DND-41 (cell line): ENCODE data around the gene ZNF620.
"Not testable (repeated sequence)": the region's sequence is repeated elsewhere in the genome, so short reads cannot be mapped to it uniquely, and the experiment has no call there.

Experiments used
- ATAC-seq: fragments of 200-7000 bp; cut with Tn5 transposase; 3 replicates; pipeline ENCODE4 v1.9.1; 2021; ENCODE audit warnings: low read depth; ENCODE audit not compliant: insufficient read depth
- DNase-seq: peaks from one replicate; pipeline ENCODE4 v3.0.0-alpha.2; 2020
- H2AFZ ChIP-seq: 2 replicates; pipeline ENCODE4 v1.6.0; 2012; ENCODE audit warnings: low read depth, low read length
- H3K27ac ChIP-seq: 2 replicates; pipeline ENCODE4 v1.5.1; 2012; ENCODE audit warnings: low read length, inconsistent platforms
- H3K27me3 ChIP-seq: fragments of 200-600 bp; sonication (generic); 2 replicates; pipeline ENCODE4 v1.6.0; 2012; ENCODE audit warnings: low read length, mild to moderate bottlenecking, inconsistent platforms; ENCODE audit not compliant: insufficient read depth, poor library complexity
- H3K36me3 ChIP-seq: 2 replicates; pipeline ENCODE4 v1.5.1; 2012; ENCODE audit warnings: low read length, inconsistent platforms; ENCODE audit not compliant: insufficient read depth
- H3K4me1 ChIP-seq: 2 replicates; pipeline ENCODE4 v1.5.1; 2012; ENCODE audit warnings: mild to moderate bottlenecking, low read length; ENCODE audit not compliant: insufficient read depth
- H3K4me2 ChIP-seq: 2 replicates; pipeline ENCODE4 v1.6.0; 2012; ENCODE audit warnings: mild to moderate bottlenecking, moderate library complexity, low read length, inconsistent platforms; ENCODE audit not compliant: insufficient read depth
- H3K4me3 ChIP-seq, 2 experiments: fragments of 200-600 bp in 1 of 2; shearing (Covaris generic) in 1 of 2; 2 replicates each; pipeline ENCODE4 v1.5.1; 2012 to 2016; ENCODE audit warnings: inconsistent platforms in 2 of 2, low read length in 2 of 2, mild to moderate bottlenecking in 2 of 2, low read depth in 1 of 2, moderate library complexity in 1 of 2
- H3K79me2 ChIP-seq: 2 replicates; pipeline ENCODE4 v1.6.0; 2012; ENCODE audit warnings: low read length, inconsistent platforms; ENCODE audit not compliant: insufficient read depth
- H3K9ac ChIP-seq: 2 replicates; pipeline ENCODE4 v1.6.0; 2012; ENCODE audit warnings: low read depth, mild to moderate bottlenecking, inconsistent platforms, low read length, moderate library complexity
- H3K9me3 ChIP-seq: 2 replicates; pipeline ENCODE4 v1.5.1; 2012; ENCODE audit warnings: low read length, moderate library complexity, mild to moderate bottlenecking, inconsistent platforms; ENCODE audit not compliant: insufficient read depth, severe bottlenecking
- H4K20me1 ChIP-seq: 2 replicates; pipeline ENCODE4 v1.6.0; 2012; ENCODE audit warnings: low read length; ENCODE audit not compliant: insufficient read depth
- EZH2 ChIP-seq: IDR thresholded peaks from 3 replicates; pipeline ENCODE4 v1.6.1; 2012; ENCODE audit warnings: borderline replicate concordance, low read depth, mild to moderate bottlenecking, moderate library complexity, low read length, inconsistent platforms; ENCODE audit not compliant: severe bottlenecking
- TF ChIP-seq, protein P1 (sequence below): IDR thresholded peaks from 2 replicates; pipeline ENCODE4 v1.5.1; 2012; ENCODE audit warnings: borderline replicate concordance, low read length, moderate library complexity, mild to moderate bottlenecking; ENCODE audit not compliant: poor library complexity, severe bottlenecking; ENCODE audit errors: extremely low read depth

Gene ZNF620

GRCh38 chr3:40458473-40458872, 47.4 kb upstream of the ZNF620 start:
- peaks cover 61% of the 10 kb centered on the region for H3K36me3 ChIP-seq
- H4K20me1 ChIP-seq: peaks cover 36% of the 10 kb centered on the region
- peak overlapping the region; percentile 91 for H3K27ac ChIP-seq
- no peak overlapping the region for H2AFZ ChIP-seq
- peak overlapping the region; percentile 93 for H3K9ac ChIP-seq
- peak overlapping the region; percentile 86 to 97; a peak in 3 of 4 replicates for H3K4me3 ChIP-seq
- H3K4me1 ChIP-seq: peaks cover 42% of the 10 kb centered on the region
- H3K27me3 ChIP-seq: no peaks in the 10 kb centered on the region
- TF ChIP-seq EZH2: no peak
- TF ChIP-seq, protein P1, sequence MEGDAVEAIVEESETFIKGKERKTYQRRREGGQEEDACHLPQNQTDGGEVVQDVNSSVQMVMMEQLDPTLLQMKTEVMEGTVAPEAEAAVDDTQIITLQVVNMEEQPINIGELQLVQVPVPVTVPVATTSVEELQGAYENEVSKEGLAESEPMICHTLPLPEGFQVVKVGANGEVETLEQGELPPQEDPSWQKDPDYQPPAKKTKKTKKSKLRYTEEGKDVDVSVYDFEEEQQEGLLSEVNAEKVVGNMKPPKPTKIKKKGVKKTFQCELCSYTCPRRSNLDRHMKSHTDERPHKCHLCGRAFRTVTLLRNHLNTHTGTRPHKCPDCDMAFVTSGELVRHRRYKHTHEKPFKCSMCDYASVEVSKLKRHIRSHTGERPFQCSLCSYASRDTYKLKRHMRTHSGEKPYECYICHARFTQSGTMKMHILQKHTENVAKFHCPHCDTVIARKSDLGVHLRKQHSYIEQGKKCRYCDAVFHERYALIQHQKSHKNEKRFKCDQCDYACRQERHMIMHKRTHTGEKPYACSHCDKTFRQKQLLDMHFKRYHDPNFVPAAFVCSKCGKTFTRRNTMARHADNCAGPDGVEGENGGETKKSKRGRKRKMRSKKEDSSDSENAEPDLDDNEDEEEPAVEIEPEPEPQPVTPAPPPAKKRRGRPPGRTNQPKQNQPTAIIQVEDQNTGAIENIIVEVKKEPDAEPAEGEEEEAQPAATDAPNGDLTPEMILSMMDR: no peak
- DNase-seq: no peak
- peaks cover 41% of the 10 kb centered on the region for H3K79me2 ChIP-seq
- ATAC-seq: no peak
- no peaks in the 10 kb centered on the region for H3K9me3 ChIP-seq
- peak overlapping the region; percentile 93 for H3K4me2 ChIP-seq

GRCh38 chr3:40460481-40460880, 45.4 kb upstream of the ZNF620 start:
- not testable (repeated sequence) for H2AFZ ChIP-seq, DNase-seq, H3K4me2 ChIP-seq, H3K27ac ChIP-seq, H3K27me3 ChIP-seq, ATAC-seq, H3K9me3 ChIP-seq, H3K4me3 ChIP-seq, H3K9ac ChIP-seq
- Histone ChIP-seq H3K4me1 (peaks cover 31% of the 10 kb centered on the region), H3K79me2 (peaks cover 38% of the 10 kb centered on the region), H3K36me3 (peaks cover 79% of the 10 kb centered on the region), H4K20me1 (peaks cover 44% of the 10 kb centered on the region)

DNA sequence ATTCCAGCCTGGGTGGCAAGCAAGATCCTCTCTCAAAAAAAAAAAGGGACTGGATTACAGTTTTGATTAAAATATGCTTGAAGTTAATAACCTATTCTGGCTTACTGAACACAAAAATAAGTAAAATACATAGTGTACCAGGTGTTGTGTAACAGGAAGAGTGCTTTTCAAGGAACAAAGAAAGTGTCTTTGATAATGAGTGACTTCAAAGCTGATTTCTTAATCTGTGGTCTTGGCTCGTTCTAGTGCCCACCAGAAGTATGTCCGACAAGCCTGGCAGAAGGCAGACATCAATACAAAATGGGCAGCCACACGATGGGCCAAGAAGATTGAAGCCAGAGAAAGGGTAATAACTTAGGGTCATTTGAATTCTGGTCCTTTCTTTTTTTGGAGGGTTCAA, 44.7 kb upstream of the ZNF620 start:
- Histone ChIP-seq H3K9ac (no peak overlapping the region), H2AFZ (no peak overlapping the region), H3K36me3 (peaks cover 81% of the 10 kb centered on the region), H3K27ac (no peak overlapping the region), H4K20me1 (peaks cover 44% of the 10 kb centered on the region), H3K4me1 (peaks cover 29% of the 10 kb centered on the region), H3K27me3 (no peaks in the 10 kb centered on the region), H3K79me2 (peaks cover 38% of the 10 kb centered on the region), H3K9me3 (no peaks in the 10 kb centered on the region), H3K4me3 (no peak overlapping the region), H3K4me2 (no peak overlapping the region)
- ATAC-seq: no peak
- TF ChIP-seq, protein P1: no peak
- TF ChIP-seq EZH2: no peak
- no peak for DNase-seq

- not testable (repeated sequence) for ATAC-seq, H3K4me3 ChIP-seq, H3K4me2 ChIP-seq, H3K9me3 ChIP-seq, H3K9ac ChIP-seq, H3K27me3 ChIP-seq, H3K27ac ChIP-seq, H2AFZ ChIP-seq, DNase-seq
- peaks cover 75% of the 10 kb centered on the region for H3K36me3 ChIP-seq
- peaks cover 39% of the 10 kb centered on the region for H4K20me1 ChIP-seq
- peaks cover 22% of the 10 kb centered on the region for H3K4me1 ChIP-seq
- H3K79me2 ChIP-seq: peaks cover 26% of the 10 kb centered on the region
These were observed 43.0 kb upstream of the ZNF620 start for GRCh38 chr3:40462838-40463237.

DNA sequence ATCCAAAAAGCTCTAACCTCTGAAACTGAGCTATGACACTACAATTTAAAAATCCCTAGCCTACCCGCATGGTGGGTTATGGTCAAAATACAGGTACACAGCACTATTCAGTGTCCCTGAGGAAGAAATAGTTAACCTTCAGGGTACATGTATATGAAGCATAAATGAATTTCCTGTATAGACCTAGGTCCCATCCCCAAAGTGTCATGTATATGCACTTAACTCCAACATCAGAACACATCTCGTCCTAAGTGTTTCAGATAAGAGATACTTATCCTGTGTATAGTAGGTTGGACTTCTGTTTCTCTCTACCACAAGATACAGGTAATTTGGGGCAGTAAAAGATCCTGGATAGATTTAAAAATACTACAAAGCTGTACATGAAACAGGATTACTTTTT, 42.3 kb upstream of the ZNF620 start:
- ATAC-seq: no peak
- Histone ChIP-seq H2AFZ (no peak overlapping the region), H3K27me3 (no peaks in the 10 kb centered on the region), H3K4me3 (no peak overlapping the region), H3K79me2 (peaks cover 19% of the 10 kb centered on the region), H3K36me3 (peaks cover 68% of the 10 kb centered on the region), H3K9ac (no peak overlapping the region), H3K4me1 (peaks cover 15% of the 10 kb centered on the region), H3K9me3 (no peaks in the 10 kb centered on the region), H3K27ac (no peak overlapping the region), H4K20me1 (peaks cover 32% of the 10 kb centered on the region; the same call in 1 of the 2 replicates), H3K4me2 (no peak overlapping the region)
- no peak for TF ChIP-seq EZH2
- TF ChIP-seq, protein P1: no peak
- DNase-seq: no peak
